Measurements from ENCODE around the gene KLHL18. TPM values are rescaled to one million over a fixed set of nuclear protein-coding genes. Genes with fewer than 3 reads are reported as not detected.
"Not testable (repeated sequence)": the region's sequence is repeated elsewhere in the genome, so short reads cannot be mapped to it uniquely, and the experiment has no call there.

KLHL18 gene
- total RNA-seq, 1 donor from 2014 or later, result 26.3 TPM

DNA sequence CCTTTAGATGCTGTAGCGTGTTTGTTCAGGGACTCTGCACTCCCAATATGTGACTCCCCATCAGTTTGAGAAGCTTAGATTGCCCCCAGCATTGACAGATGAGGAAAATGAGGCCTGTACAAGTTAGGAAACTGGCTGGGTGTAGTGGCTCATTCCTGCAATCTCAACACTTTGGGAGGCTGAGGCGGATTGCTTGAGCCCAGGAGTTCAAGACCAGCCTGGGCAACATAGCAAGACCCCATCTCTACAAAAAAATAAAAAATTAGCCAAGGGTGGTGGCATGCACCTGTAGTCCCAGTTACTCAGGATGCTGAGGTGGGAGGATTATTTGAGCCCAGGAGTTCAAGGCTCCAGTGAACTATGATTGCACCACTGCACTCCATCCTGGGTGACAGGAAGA is 84.1 kb downstream of the KLHL18 start:
- Histone ChIP-seq H3K27me3 (ENCODE audit: control insufficient read depth, insufficient read depth, low read length) (peaks cover 3% of the 10 kb centered on the region), H3K4me3 (ENCODE audit: low read depth, low read length) (no peak overlapping the region), H3K36me3 (ENCODE audit: control insufficient read depth, insufficient read depth, low read length) (no peaks in the 10 kb centered on the region)
- no peak for DNase-seq (ENCODE audit: low read depth)
- TF ChIP-seq, protein P1, sequence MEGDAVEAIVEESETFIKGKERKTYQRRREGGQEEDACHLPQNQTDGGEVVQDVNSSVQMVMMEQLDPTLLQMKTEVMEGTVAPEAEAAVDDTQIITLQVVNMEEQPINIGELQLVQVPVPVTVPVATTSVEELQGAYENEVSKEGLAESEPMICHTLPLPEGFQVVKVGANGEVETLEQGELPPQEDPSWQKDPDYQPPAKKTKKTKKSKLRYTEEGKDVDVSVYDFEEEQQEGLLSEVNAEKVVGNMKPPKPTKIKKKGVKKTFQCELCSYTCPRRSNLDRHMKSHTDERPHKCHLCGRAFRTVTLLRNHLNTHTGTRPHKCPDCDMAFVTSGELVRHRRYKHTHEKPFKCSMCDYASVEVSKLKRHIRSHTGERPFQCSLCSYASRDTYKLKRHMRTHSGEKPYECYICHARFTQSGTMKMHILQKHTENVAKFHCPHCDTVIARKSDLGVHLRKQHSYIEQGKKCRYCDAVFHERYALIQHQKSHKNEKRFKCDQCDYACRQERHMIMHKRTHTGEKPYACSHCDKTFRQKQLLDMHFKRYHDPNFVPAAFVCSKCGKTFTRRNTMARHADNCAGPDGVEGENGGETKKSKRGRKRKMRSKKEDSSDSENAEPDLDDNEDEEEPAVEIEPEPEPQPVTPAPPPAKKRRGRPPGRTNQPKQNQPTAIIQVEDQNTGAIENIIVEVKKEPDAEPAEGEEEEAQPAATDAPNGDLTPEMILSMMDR (IDR thresholded peaks at IDR 0.05; ENCODE audit: insufficient read depth, low read length, poor library complexity, severe bottlenecking), result no peak

DNA sequence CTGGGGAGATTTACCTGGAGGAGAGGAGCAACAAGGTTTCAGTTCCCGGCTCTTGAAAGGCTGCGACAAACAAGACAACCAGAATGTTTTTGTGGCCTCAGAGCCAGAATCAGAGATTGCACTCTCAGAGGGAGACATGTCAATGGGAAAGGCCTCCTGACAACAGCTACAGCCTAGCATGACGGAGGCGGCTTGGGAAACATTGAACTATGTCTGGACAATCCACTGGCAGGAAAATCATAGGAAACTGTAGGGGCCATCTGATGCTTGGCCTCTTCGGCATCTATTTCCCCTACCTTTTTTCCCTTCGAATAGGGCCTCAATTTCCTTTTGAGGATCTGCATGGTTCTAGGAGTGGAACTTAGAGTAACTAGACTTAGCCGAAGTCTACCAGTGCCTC is 84.9 kb downstream of the KLHL18 start:
- Histone ChIP-seq H3K4me3 (ENCODE audit: low read depth, low read length) (no peak overlapping the region), H3K36me3 (ENCODE audit: control insufficient read depth, insufficient read depth, low read length) (no peaks in the 10 kb centered on the region), H3K27me3 (ENCODE audit: control insufficient read depth, insufficient read depth, low read length) (peaks cover 3% of the 10 kb centered on the region)
- TF ChIP-seq, protein P1 (IDR thresholded peaks at IDR 0.05; ENCODE audit: insufficient read depth, low read length, poor library complexity, severe bottlenecking), result no peak
- DNase-seq (ENCODE audit: low read depth), result no peak

DNA sequence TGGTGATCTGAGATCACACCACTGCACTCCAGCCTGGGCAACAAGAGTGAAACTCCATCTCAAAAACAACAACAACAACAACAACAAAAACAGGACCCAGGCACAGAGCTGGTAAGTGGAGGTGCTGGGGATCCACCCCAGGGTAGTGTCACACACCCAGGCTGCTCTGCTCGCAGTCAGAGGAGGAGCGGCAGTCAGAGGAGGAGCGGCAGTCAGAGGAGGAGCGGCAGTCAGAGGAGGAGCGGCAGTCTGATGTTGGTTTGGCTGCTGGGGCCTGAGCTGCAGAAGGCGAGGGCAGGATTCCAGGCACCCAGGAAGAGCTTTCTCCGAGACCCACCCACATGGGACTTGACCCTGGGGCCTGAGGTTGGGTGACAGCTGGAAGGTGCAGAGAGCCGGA is 87.3 kb downstream of the KLHL18 start:
- DNase-seq (ENCODE audit: low read depth); H3K27me3 ChIP-seq (ENCODE audit: control insufficient read depth, insufficient read depth, low read length); H3K4me3 ChIP-seq (ENCODE audit: low read depth, low read length); H3K36me3 ChIP-seq (ENCODE audit: control insufficient read depth, insufficient read depth, low read length): not testable (repeated sequence)

DNA sequence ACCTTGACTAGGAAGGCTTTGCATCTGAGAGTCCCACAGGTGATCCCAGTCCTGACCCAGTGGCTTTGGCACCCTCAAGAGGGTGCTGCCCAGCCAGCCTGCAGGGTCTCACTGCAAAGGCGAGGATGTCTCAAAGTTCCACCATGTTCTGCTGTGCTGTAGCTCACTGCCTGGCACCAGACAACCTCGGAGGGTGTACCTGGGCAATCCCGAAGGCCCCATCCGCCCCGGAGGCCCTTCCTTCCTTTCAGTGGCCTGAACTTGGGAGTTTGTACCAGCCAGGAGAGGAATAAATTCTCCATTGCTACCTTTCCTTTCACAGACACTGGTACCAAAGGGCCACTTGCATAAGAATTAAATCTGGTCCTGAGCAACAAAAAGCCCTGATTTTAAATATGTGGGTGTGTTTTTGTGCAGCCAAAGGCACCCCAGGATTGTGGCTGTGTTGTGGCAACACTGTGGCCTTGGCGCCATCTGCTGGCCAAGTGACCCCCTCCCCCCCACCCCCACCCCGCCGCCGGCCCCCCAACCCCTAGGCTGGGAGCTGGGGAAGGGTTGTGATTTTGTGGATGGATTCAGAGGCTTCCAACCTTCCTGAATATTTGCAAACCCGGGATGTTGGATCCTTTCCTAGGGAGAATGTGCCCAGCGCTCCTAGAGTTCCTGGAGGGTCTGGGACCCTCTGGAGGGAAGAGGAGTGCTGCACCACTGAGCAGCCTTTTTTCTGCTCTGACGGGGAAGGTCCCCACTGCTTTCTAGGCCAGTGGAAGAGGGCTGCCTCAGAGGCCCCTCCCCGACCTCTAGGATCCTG is 88.3 kb downstream of the KLHL18 start:
- no peak for DNase-seq (ENCODE audit: low read depth)
- TF ChIP-seq, protein P1 (IDR thresholded peaks at IDR 0.05; ENCODE audit: insufficient read depth, low read length, poor library complexity, severe bottlenecking), result peak; percentile 27

DNA sequence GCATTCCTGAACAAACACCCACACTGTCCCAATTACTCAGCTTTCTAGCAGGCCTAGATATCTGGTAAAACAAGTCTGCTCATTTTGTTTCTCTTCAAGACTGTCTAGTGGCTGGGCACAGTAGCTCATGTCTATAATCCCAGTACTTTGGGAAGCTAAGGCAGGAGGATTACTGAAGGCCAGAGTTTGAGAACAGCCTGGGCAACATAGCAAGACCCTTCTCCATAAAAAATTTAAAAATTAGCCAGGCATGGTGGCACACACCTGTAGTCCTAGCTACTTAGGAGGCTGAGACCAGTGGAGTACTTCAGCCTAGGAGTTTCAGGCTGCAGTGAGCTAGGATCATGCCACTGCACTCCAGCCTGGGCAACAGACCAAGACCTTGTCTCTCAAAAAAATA is 91.8 kb downstream of the KLHL18 start:
- Histone ChIP-seq H3K27me3 (ENCODE audit: control insufficient read depth, insufficient read depth, low read length) (peaks cover 3% of the 10 kb centered on the region), H3K4me3 (ENCODE audit: low read depth, low read length) (no peak overlapping the region), H3K36me3 (ENCODE audit: control insufficient read depth, insufficient read depth, low read length) (no peaks in the 10 kb centered on the region)
- DNase-seq (ENCODE audit: low read depth), result no peak
- TF ChIP-seq, protein P1 (IDR thresholded peaks at IDR 0.05; ENCODE audit: insufficient read depth, low read length, poor library complexity, severe bottlenecking), result no peak

More for the DNA sequence above, 88.3 kb downstream of the KLHL18 start:
- Histone ChIP-seq H3K36me3 (ENCODE audit: control insufficient read depth, insufficient read depth, low read length) (no peaks in the 10 kb centered on the region), H3K4me3 (ENCODE audit: low read depth, low read length) (no peak overlapping the region), H3K27me3 (ENCODE audit: control insufficient read depth, insufficient read depth, low read length) (peaks cover 3% of the 10 kb centered on the region)

DNA sequence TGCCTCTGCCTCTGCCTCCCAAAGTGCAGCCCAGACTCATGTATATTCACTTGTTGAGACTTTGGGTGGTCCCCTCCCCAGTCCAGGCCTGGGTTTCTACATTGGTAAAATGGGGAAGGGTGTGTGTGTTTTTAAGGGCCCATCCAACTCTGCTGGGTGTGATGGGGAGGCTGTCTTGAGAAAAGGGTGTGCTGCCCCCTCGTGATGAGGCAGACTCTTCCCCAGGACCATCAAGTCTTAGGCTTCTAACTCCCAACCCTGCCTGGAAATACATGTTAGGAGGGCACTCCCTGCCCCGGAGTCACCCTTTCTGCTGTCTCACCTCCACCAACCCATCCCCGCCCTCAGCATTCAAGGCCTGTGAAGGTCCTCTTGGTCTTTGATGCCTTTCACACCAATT is 93.6 kb downstream of the KLHL18 start:
- TF ChIP-seq, protein P1 (IDR thresholded peaks at IDR 0.05; ENCODE audit: insufficient read depth, low read length, poor library complexity, severe bottlenecking), result no peak
- Histone ChIP-seq H3K4me3 (ENCODE audit: low read depth, low read length) (no peak overlapping the region), H3K36me3 (ENCODE audit: control insufficient read depth, insufficient read depth, low read length) (no peaks in the 10 kb centered on the region), H3K27me3 (ENCODE audit: control insufficient read depth, insufficient read depth, low read length) (peaks cover 3% of the 10 kb centered on the region)
- DNase-seq (ENCODE audit: low read depth), result no peak

Measured in kidney epithelial cell (primary cell).